Neural cell (in vitro differentiated cells): ENCODE data around the gene FOXP3. TPM values are rescaled to one million over a fixed set of nuclear protein-coding genes. Genes with fewer than 3 reads are reported as not detected.

Experiments used
- H2AFZ ChIP-seq: fragments of 200-600, 300-800 bp; sonication (generic), shearing (Covaris generic); 2 replicates; pipeline ENCODE4 v1.6.0; 2014; ENCODE audit warnings: low read depth, mild to moderate bottlenecking, antibody characterized with exemption, low read length, moderate library complexity
- H3F3A ChIP-seq: fragments of 200-600 bp; shearing (Covaris generic); 2 replicates; pipeline ENCODE4 v1.6.1; 2016; ENCODE audit warnings: mild to moderate bottlenecking, moderate library complexity, mixed read lengths, antibody characterized with exemption, low read length; ENCODE audit not compliant: insufficient read depth, poor library complexity, severe bottlenecking
- H3K27ac ChIP-seq: fragments of 200-600, 300-800 bp; sonication (generic), shearing (Covaris generic); 2 replicates; pipeline ENCODE4 v1.5.1; 2014; ENCODE audit warnings: mild to moderate bottlenecking, low read length, moderate library complexity
- H3K27me3 ChIP-seq: fragments of 300-800, 200-600 bp; sonication (generic), shearing (Covaris generic); 2 replicates; pipeline ENCODE4 v1.6.0; 2014; ENCODE audit warnings: mild to moderate bottlenecking, low read depth, low read length, moderate library complexity; ENCODE audit not compliant: insufficient read depth
- H3K36me3 ChIP-seq: fragments of 300-800, 200-600 bp; sonication (generic), shearing (Covaris generic); 2 replicates; pipeline ENCODE4 v1.5.1; 2014; ENCODE audit warnings: mild to moderate bottlenecking, antibody characterized with exemption, low read length, moderate library complexity; ENCODE audit not compliant: insufficient read depth
- H3K4me2 ChIP-seq: fragments of 300-800, 200-600 bp; sonication (generic), shearing (Covaris generic); 2 replicates; pipeline ENCODE4 v1.6.0; 2014; ENCODE audit warnings: mild to moderate bottlenecking, low read length
- H3K4me3 ChIP-seq: fragments of 300-800, 200-600 bp; sonication (generic), shearing (Covaris generic); 2 replicates; pipeline ENCODE4 v1.5.1; 2014; ENCODE audit warnings: mild to moderate bottlenecking, low read length, moderate library complexity
- H3K79me2 ChIP-seq: fragments of 200-600 bp; shearing (Covaris generic); replicated peaks from 2 replicates; pipeline ENCODE4 v1.6.0; 2014; ENCODE audit warnings: mild to moderate bottlenecking, low read length, moderate library complexity; ENCODE audit not compliant: insufficient read depth
- H3K9ac ChIP-seq: fragments of 300-800, 200-600 bp; sonication (generic), shearing (Covaris generic); 2 replicates; pipeline ENCODE4 v1.6.1; 2016; ENCODE audit warnings: mild to moderate bottlenecking, low read length, mixed read lengths
- H3K9me2 ChIP-seq: fragments of 200-600 bp; shearing (Covaris generic); 2 replicates; pipeline ENCODE4 v1.6.1; 2016; ENCODE audit warnings: mild to moderate bottlenecking, low read length, mixed read lengths; ENCODE audit not compliant: insufficient read depth
- H3K9me3 ChIP-seq: fragments of 200-600, 300-800 bp; sonication (generic), shearing (Covaris generic); 2 replicates; pipeline ENCODE4 v1.6.1; 2016; ENCODE audit warnings: mild to moderate bottlenecking, mixed run types, low read length, moderate library complexity, mixed read lengths
- H4K20me1 ChIP-seq: fragments of 200-600 bp; shearing (Covaris generic); 2 replicates; pipeline ENCODE4 v1.6.1; 2016; ENCODE audit warnings: mild to moderate bottlenecking, mixed run types; ENCODE audit not compliant: insufficient read depth
- CTCF ChIP-seq: fragments of 450-650 bp; IDR thresholded peaks from 2 replicates; pipeline ENCODE4 v1.5.1; 2014; ENCODE audit warnings: antibody characterized with exemption, mild to moderate bottlenecking, moderate library complexity; ENCODE audit not compliant: poor library complexity, severe bottlenecking
- EP300 ChIP-seq: fragments of 450-650 bp; conservative IDR thresholded peaks from 2 replicates; pipeline ENCODE4 v1.6.1; 2014; ENCODE audit warnings: antibody characterized with exemption, mild to moderate bottlenecking, moderate library complexity; ENCODE audit not compliant: poor library complexity, severe bottlenecking
- EZH2 ChIP-seq: fragments of 200-600, 300-800 bp; shearing (Covaris generic), sonication (generic); IDR thresholded peaks from 2 replicates; pipeline ENCODE4 v1.6.1; 2014; ENCODE audit warnings: antibody characterized with exemption, low read length, borderline replicate concordance, mild to moderate bottlenecking; ENCODE audit not compliant: insufficient read depth, poor library complexity, severe bottlenecking
- MXI1 ChIP-seq: fragments of 450-650 bp; conservative IDR thresholded peaks from 2 replicates; pipeline ENCODE4 v1.6.1; 2014; ENCODE audit warnings: antibody characterized with exemption, mild to moderate bottlenecking; ENCODE audit not compliant: poor library complexity, severe bottlenecking
- POLR2AphosphoS5 ChIP-seq: IDR thresholded peaks from 2 replicates; pipeline ENCODE4 v1.6.1; 2012
- RAD21 ChIP-seq: fragments of 450-650 bp; conservative IDR thresholded peaks from 2 replicates; pipeline ENCODE4 v1.6.1; 2014; ENCODE audit warnings: antibody characterized with exemption, mild to moderate bottlenecking, moderate library complexity
- REST ChIP-seq: IDR thresholded peaks from 2 replicates; pipeline ENCODE4 v1.6.1; 2012; ENCODE audit warnings: borderline replicate concordance
- SMC3 ChIP-seq: fragments of 450-650 bp; conservative IDR thresholded peaks from 2 replicates; pipeline ENCODE4 v1.6.1; 2014; ENCODE audit warnings: antibody characterized with exemption, mild to moderate bottlenecking, moderate library complexity; ENCODE audit not compliant: poor library complexity
- TAF1 ChIP-seq: IDR thresholded peaks from 2 replicates; pipeline ENCODE4 v1.6.1; 2012; ENCODE audit warnings: low read depth
- polyA plus RNA-seq: library from polyadenylated mRNA; depleted of rRNA; stranded (reverse); fragments of >200 nt; gene quantifications from 2 replicates; pipeline ENCODE4 v1.2.3, GENCODE V29; 2014

FOXP3 gene
- polyA plus RNA-seq, 1 donor from 2014 or later: not detected

- TF ChIP-seq SMC3 (no peak), EZH2 (no peak)
Measured at GRCh38 chrX:49210406-49210805, 54.1 kb downstream of the FOXP3 start (continued).

GRCh38 chrX:49209434-49210251 lies 54.9 kb downstream of the FOXP3 start:
- H3K4me3 ChIP-seq: no peak overlapping the region
- no peaks in the 10 kb centered on the region for H3K79me2 ChIP-seq
- H3K27me3 ChIP-seq: no peaks in the 10 kb centered on the region
- H3F3A ChIP-seq: no peaks in the 10 kb centered on the region
- no peaks in the 10 kb centered on the region for H4K20me1 ChIP-seq
- H3K9me3 ChIP-seq: no peaks in the 10 kb centered on the region
- H3K36me3 ChIP-seq: no peaks in the 10 kb centered on the region
- H3K9ac ChIP-seq: no peak overlapping the region
- H3K9me2 ChIP-seq: no peaks in the 10 kb centered on the region
- no peak for TF ChIP-seq REST
- TF ChIP-seq EP300: no peak
- no peak for TF ChIP-seq MXI1
- TF ChIP-seq SMC3: no peak
- no peak for TF ChIP-seq EZH2
- no peak for TF ChIP-seq RAD21
- no peak for TF ChIP-seq POLR2AphosphoS5
- no peak for TF ChIP-seq CTCF
- no peak for TF ChIP-seq TAF1
- H2AFZ ChIP-seq: no peak overlapping the region
- no peak overlapping the region for H3K4me2 ChIP-seq
- no peak overlapping the region for H3K27ac ChIP-seq

DNA sequence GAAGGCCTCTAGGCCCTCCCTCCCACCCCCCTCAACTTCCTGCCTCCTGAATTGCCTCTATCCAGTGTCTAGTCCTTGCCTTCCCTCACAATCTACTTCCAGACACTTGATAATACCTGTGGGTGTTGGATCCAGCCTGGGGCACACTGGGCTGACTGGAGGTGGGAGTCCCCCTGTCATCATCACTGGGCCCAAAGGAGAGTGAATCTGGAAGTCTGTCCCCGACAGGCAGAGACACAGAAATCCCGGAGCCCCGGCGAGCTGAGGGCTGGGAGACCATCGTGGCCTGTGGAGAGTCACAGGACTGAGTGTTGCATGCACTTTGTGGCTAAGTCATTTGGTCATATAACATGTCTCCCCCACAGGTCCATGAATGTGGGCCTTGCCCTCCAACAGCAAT lies 56.1 kb downstream of the FOXP3 start:
- Histone ChIP-seq H3K27me3 (no peaks in the 10 kb centered on the region), H4K20me1 (no peaks in the 10 kb centered on the region), H3K9me2 (no peaks in the 10 kb centered on the region), H3K4me3 (no peak overlapping the region), H3K79me2 (no peaks in the 10 kb centered on the region), H3F3A (no peaks in the 10 kb centered on the region), H3K4me2 (no peak overlapping the region), H3K9ac (no peak overlapping the region), H3K27ac (no peak overlapping the region), H3K36me3 (no peaks in the 10 kb centered on the region), H2AFZ (no peak overlapping the region), H3K9me3 (no peaks in the 10 kb centered on the region)
- TF ChIP-seq CTCF (no peak), MXI1 (no peak), EZH2 (no peak), EP300 (no peak), TAF1 (no peak), REST (no peak), SMC3 (no peak), RAD21 (no peak), POLR2AphosphoS5 (no peak)
